GM12878 (cell line): ENCODE data around the gene IP6K3. TPM values are rescaled to one million over a fixed set of nuclear protein-coding genes. Genes with fewer than 3 reads are reported as not detected.

Experiments
- ATAC-seq: fragments of 200-7000 bp; cut with Tn5 transposase; 3 replicates; pipeline ENCODE4 v1.9.1; 2020; ENCODE audit warnings: mild to moderate bottlenecking, moderate library complexity
- BruUV-seq: library from RNA; stranded (reverse); fragments of 400-500 nt; replicated peaks from 2 replicates; lab custom pipeline; 2021; lab: Mats Ljungman, UMichigan
- CTCF ChIA-PET: fragments of 300-600 bp; sonication (Branson Sonifier 250); formaldehyde crosslinking; extraction: SDS; loops from one replicate; lab custom pipeline; 2021; ENCODE audit warnings: inconsistent platforms; lab: Yijun Ruan, JAX
- POLR2A ChIA-PET: fragments of 350-600 bp; formaldehyde crosslinking; extraction: SDS; loops from one replicate; lab custom pipeline; 2021; ENCODE audit warnings: inconsistent platforms; lab: Charles Lee
- RAD21 ChIA-PET: fragments of 300-600 bp; sonication (Branson Sonifier 250); formaldehyde crosslinking; loops from one replicate; lab custom pipeline; 2023; ENCODE audit warnings: antibody characterized with exemption; ENCODE audit not compliant: unreplicated experiment; lab: Charles Lee
- SMC1A ChIA-PET: fragments of 300-600 bp; sonication (Branson Sonifier 250); formaldehyde crosslinking; loops from one replicate; lab custom pipeline; 2023; ENCODE audit not compliant: unreplicated experiment, uncharacterized antibody; lab: Charles Lee
- DNase-seq: peaks from one replicate; pipeline ENCODE4 v3.0.0-alpha.2; 2011; ENCODE audit warnings: low read depth, low spot score
- FAIRE-seq: peaks from 3 replicates; lab custom pipeline; 2011; peaks lifted over from hg19 to GRCh38; lab: Jason Lieb, UNC
- H2AFZ ChIP-seq: 2 replicates; pipeline ENCODE4 v1.6.0; 2011; ENCODE audit warnings: low read depth, low read length, control low read depth; ENCODE audit not compliant: control insufficient read depth
- H3K27ac ChIP-seq: 2 replicates; pipeline ENCODE4 v1.5.1; 2011; ENCODE audit warnings: control low read depth; ENCODE audit not compliant: control insufficient read depth, insufficient read depth
- H3K27me3 ChIP-seq, 2 experiments: replicated peaks in 1 of 2; 2 replicates each; pipeline versions ENCODE4 v1.6.0 to v1.6.1; 2011; ENCODE audit warnings: low read length in 1 of 2; ENCODE audit not compliant: control insufficient read depth in 2 of 2, insufficient read depth in 2 of 2
- H3K36me3 ChIP-seq, 2 experiments: 2 replicates each; pipeline ENCODE4 v1.5.1; 2011; ENCODE audit warnings: low read length in 1 of 2; ENCODE audit not compliant: control insufficient read depth in 2 of 2, insufficient read depth in 2 of 2
- H3K4me1 ChIP-seq: 2 replicates; pipeline ENCODE4 v1.6.1; 2011; ENCODE audit warnings: mild to moderate bottlenecking, low read length, moderate library complexity, mixed read lengths; ENCODE audit not compliant: control insufficient read depth, insufficient read depth
- H3K4me2 ChIP-seq: 2 replicates; pipeline ENCODE4 v1.6.0; 2011; ENCODE audit warnings: control low read depth; ENCODE audit not compliant: control insufficient read depth, insufficient read depth
- H3K4me3 ChIP-seq: fragments of 200-600 bp; sonication (generic); 2 replicates; pipeline ENCODE4 v1.5.1; 2016
- H3K79me2 ChIP-seq: 2 replicates; pipeline ENCODE4 v1.6.0; 2011; ENCODE audit warnings: low read length; ENCODE audit not compliant: control insufficient read depth, insufficient read depth
- H3K9ac ChIP-seq: 2 replicates; pipeline ENCODE4 v1.8.0; 2011; ENCODE audit warnings: low read length, control low read depth, mixed read lengths; ENCODE audit not compliant: control insufficient read depth, insufficient read depth
- H3K9me3 ChIP-seq: replicated peaks from 3 replicates; pipeline ENCODE4 v1.5.1; 2011; ENCODE audit warnings: mild to moderate bottlenecking, low read length; ENCODE audit not compliant: control insufficient read depth, insufficient read depth
- H4K20me1 ChIP-seq: 2 replicates; pipeline ENCODE4 v1.6.0; 2011; ENCODE audit not compliant: control insufficient read depth, insufficient read depth
- BACH1 ChIP-seq: fragments of 450-650 bp; IDR thresholded peaks from 2 replicates; pipeline ENCODE4 v1.6.1; 2017; ENCODE audit warnings: mild to moderate bottlenecking, borderline replicate concordance
- BMI1 ChIP-seq: fragments of 450-650 bp; IDR thresholded peaks from 2 replicates; pipeline ENCODE4 v1.6.1; 2016; ENCODE audit warnings: mild to moderate bottlenecking, moderate library complexity, borderline replicate concordance
- BRCA1 ChIP-seq: IDR thresholded peaks from 2 replicates; pipeline ENCODE4 v1.6.1; 2011; ENCODE audit warnings: low read depth, low read length, improper control_type of control experiment
- ETV6 ChIP-seq, 2 experiments: fragments of 450-650 bp in 1 of 2; IDR thresholded peaks in 1 of 2; conservative IDR thresholded peaks in 1 of 2; 2 replicates each; pipeline ENCODE4 v1.6.1; 2014; ENCODE audit warnings: antibody characterized with exemption in 1 of 2, borderline replicate concordance in 1 of 2, low read depth in 1 of 2, mild to moderate bottlenecking in 1 of 2, moderate library complexity in 1 of 2
- HDAC2 ChIP-seq: fragments of 200-600 bp; sonication (generic); IDR thresholded peaks from 2 replicates; pipeline ENCODE4 v1.6.1; 2017
- HSF1 ChIP-seq: fragments of 150-350 bp; IDR thresholded peaks from 2 replicates; pipeline ENCODE4 v1.6.1; 2014; ENCODE audit warnings: mild to moderate bottlenecking, low read depth, low read length
- IRF4 ChIP-seq: IDR thresholded peaks from 2 replicates; pipeline ENCODE4 v1.6.1; 2011; ENCODE audit warnings: low read depth, low read length
- PAX5 ChIP-seq: IDR thresholded peaks from 2 replicates; pipeline ENCODE4 v1.6.1; 2011; ENCODE audit warnings: low read depth, low read length, borderline replicate concordance
- PBX3 ChIP-seq: IDR thresholded peaks from 2 replicates; pipeline ENCODE4 v1.6.1; 2011; ENCODE audit warnings: mild to moderate bottlenecking, low read depth, low read length, moderate library complexity; ENCODE audit not compliant: insufficient replicate concordance
- PKNOX1 ChIP-seq: fragments of 450-650 bp; IDR thresholded peaks from 2 replicates; pipeline ENCODE4 v1.6.1; 2016; ENCODE audit warnings: mild to moderate bottlenecking
- STAT1 ChIP-seq: fragments of 450-650 bp; conservative IDR thresholded peaks from 2 replicates; pipeline ENCODE4 v1.6.1; 2014; ENCODE audit warnings: antibody characterized with exemption, mild to moderate bottlenecking
- YY1 ChIP-seq: IDR thresholded peaks from 2 replicates; pipeline ENCODE4 v1.6.1; 2011; ENCODE audit warnings: low read depth, mild to moderate bottlenecking, low read length
- ZBTB33 ChIP-seq: fragments of 450-650 bp; IDR thresholded peaks from 2 replicates; pipeline ENCODE4 v1.6.1; 2017; ENCODE audit warnings: mild to moderate bottlenecking
- ZNF207 ChIP-seq: fragments of 450-650 bp; IDR thresholded peaks from 2 replicates; pipeline ENCODE4 v1.6.1; 2014; ENCODE audit warnings: antibody characterized with exemption, mild to moderate bottlenecking, borderline replicate concordance
- ZNF687 ChIP-seq: fragments of 450-650 bp; IDR thresholded peaks from 2 replicates; pipeline ENCODE4 v1.6.1; 2017; ENCODE audit warnings: mild to moderate bottlenecking, moderate library complexity
- WGBS: methylation state at CpG from one replicate; pipeline ENCODE4 v1.1.6; 2016; ENCODE audit warnings: low lambda C conversion rate; ENCODE audit not compliant: insufficient replicate concordance, insufficient coverage; ENCODE audit errors: missing lambda C conversion rate; 5-methylcytosine and 5-hydroxymethylcytosine counted together
- in situ Hi-C: fragments of 300-500 bp; cut with MboI; formaldehyde crosslinking; loops from 9 replicates; pipeline ENCODE4 v1.14.3; 2018; ENCODE audit warnings: mixed read lengths
- intact Hi-C: fragments of 100-400 bp; cut with micrococcal nuclease; formaldehyde crosslinking; loops from one replicate; pipeline ENCODE4 v1.14.2; 2022; ENCODE audit not compliant: unreplicated experiment
- polyA plus RNA-seq, 11 experiments: library from polyadenylated mRNA; depleted of rRNA in 4 of 11; unstranded in 6 of 11; stranded (reverse) in 5 of 11; fragments of >200 nt; fragmentation: Nextera tagmentation in 4 of 11; fragmentation: Illumina TruSeq in 1 of 11; extraction: Ambion mirVana in 4 of 11; extraction: Trizol in 1 of 11; gene quantifications; 1 replicate in 1 of 11; 2 replicates in 10 of 11; pipeline versions ENCODE4 v1.2.1 to v1.2.3, GENCODE V29; 2011 to 2016; ENCODE audit warnings: inconsistent platforms in 2 of 11, missing spikeins in 2 of 11, low read depth in 1 of 11
- total RNA-seq, 4 experiments: library from RNA; depleted of rRNA in 3 of 4; stranded (reverse); fragments of >200 nt in 3 of 4; fragmentation: Illumina TruSeq in 1 of 4; extraction: Trizol in 1 of 4; gene quantifications; 2 replicates each; pipeline versions ENCODE4 v1.2.1 to v1.2.3, GENCODE V29; 2013 to 2021

IP6K3 gene
- total and polyA plus RNA-seq, 10 of the 15 experiments (the other 5 are each of a cell fraction or from before 2014, with no cell fraction given) = 0.02 to 0.15 (median 0.09) TPM; not detected in 7

GRCh38 chr6:33785778-33786177, 39.1 kb upstream of the IP6K3 start:
- Histone ChIP-seq H2AFZ (no peak overlapping the region), H3K4me3 (no peak overlapping the region), H3K4me2 (no peak overlapping the region), H4K20me1 (no peaks in the 10 kb centered on the region; the same call in 1 of the 2 replicates), H3K9me3 (no peaks in the 10 kb centered on the region), H3K9ac (no peak overlapping the region), H3K27me3 (no peaks in the 10 kb centered on the region), H3K4me1 (peaks cover 6% of the 10 kb centered on the region), H3K27ac (no peak overlapping the region), H3K79me2 (peaks cover 30% of the 10 kb centered on the region), H3K36me3 (peaks cover 7 to 13% of the 10 kb centered on the region in 2 experiments; a peak in 3 of 4 replicates)
- WGBS = 68% methylated on average over 3 of the region's 3 CpGs
- RAD21 ChIA-PET = interaction anchor here (0.9 kb wide), 1 partner anchor 14 kb away, joined by 3 read pairs; no protein-coding TSS in a partner anchor
- POLR2A ChIA-PET = no interaction called here
- ATAC-seq (no peak), FAIRE-seq (no peak), DNase-seq (no peak)
- no TSS peak for BruUV-seq
- in situ Hi-C loops = no loop called here
- CTCF ChIA-PET = interaction anchor here (1.9 kb wide), 1 partner anchor 14 kb away, joined by 7 read pairs; no protein-coding TSS in a partner anchor
- SMC1A ChIA-PET = no interaction called here
- intact Hi-C loops = no loop called here
- TF ChIP-seq HDAC2 (no peak), BRCA1 (no peak), ZNF207 (no peak), IRF4 (no peak), HSF1 (no peak), ZNF687 (no peak), ZBTB33 (no peak), PAX5 (no peak), YY1 (no peak), PKNOX1 (no peak), BACH1 (no peak), STAT1 (no peak), BMI1 (no peak), ETV6 (conservative IDR thresholded peaks at IDR 0.05 in 1 of 2, IDR thresholded peaks at IDR 0.05 in 1 of 2; ENCODE audit: borderline replicate concordance in 1 of 2, low read depth in 1 of 2) (no peak), PBX3 (no peak)
